Measurements from ENCODE around the gene INPP4A. TPM values are rescaled to one million over a fixed set of nuclear protein-coding genes. Genes with fewer than 3 reads are reported as not detected.

INPP4A gene
- polyA plus RNA-seq, 1 donor from 2014 or later, result 51.4 TPM

- no peak overlapping the region for H3K27ac ChIP-seq (ENCODE audit: low read length)
These were observed 43.1 kb downstream of the INPP4A start for GRCh38 chr2:98487806-98488189.

DNA sequence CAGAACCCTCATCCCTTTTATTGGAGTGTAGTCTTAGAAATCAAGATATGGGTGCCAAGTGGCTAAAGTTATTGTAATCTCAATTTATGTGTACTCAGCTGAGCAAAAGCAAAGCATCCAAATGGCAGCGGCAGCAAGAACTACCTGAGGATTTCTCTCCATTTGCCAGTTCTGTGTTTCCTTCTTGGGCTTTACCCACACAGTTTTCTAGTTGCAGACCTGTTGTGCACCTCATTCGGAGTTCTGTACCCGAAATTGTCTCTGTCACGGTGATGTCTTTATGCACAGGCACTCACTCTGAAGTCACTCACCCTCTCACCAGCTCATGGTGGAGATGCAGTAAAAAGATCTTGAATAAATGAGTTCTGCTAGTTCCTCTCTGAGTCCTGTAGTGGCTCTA is 43.6 kb downstream of the INPP4A start:
- Histone ChIP-seq H3K27ac (ENCODE audit: low read length) (no peak overlapping the region), H2AFZ (ENCODE audit: low read depth, low read length) (no peak overlapping the region), H3K79me2 (replicated peaks; ENCODE audit: insufficient read depth, low read length) (peaks cover 35% of the 10 kb centered on the region), H4K20me1 (ENCODE audit: insufficient read depth) (no peaks in the 10 kb centered on the region), H3K9me3 (ENCODE audit: low read length) (no peaks in the 10 kb centered on the region), H3K27me3 (ENCODE audit: insufficient read depth, low read depth, low read length) (no peaks in the 10 kb centered on the region), H3K4me2 (ENCODE audit: low read length) (no peak overlapping the region), H3K9ac (ENCODE audit: low read length) (no peak overlapping the region), H3K36me3 (ENCODE audit: insufficient read depth, low read length) (no peaks in the 10 kb centered on the region), H3K4me3 (ENCODE audit: low read length) (no peak overlapping the region), H3F3A (ENCODE audit: insufficient read depth, low read length, poor library complexity, severe bottlenecking) (no peaks in the 10 kb centered on the region), H3K9me2 (ENCODE audit: insufficient read depth, low read length) (no peaks in the 10 kb centered on the region)
- no peak for TF ChIP-seq MXI1 (conservative IDR thresholded peaks at IDR 0.05; ENCODE audit: poor library complexity, severe bottlenecking)
- no peak for TF ChIP-seq EZH2 (IDR thresholded peaks at IDR 0.05; ENCODE audit: borderline replicate concordance, insufficient read depth, low read length, poor library complexity, severe bottlenecking)
- TF ChIP-seq, protein P1, sequence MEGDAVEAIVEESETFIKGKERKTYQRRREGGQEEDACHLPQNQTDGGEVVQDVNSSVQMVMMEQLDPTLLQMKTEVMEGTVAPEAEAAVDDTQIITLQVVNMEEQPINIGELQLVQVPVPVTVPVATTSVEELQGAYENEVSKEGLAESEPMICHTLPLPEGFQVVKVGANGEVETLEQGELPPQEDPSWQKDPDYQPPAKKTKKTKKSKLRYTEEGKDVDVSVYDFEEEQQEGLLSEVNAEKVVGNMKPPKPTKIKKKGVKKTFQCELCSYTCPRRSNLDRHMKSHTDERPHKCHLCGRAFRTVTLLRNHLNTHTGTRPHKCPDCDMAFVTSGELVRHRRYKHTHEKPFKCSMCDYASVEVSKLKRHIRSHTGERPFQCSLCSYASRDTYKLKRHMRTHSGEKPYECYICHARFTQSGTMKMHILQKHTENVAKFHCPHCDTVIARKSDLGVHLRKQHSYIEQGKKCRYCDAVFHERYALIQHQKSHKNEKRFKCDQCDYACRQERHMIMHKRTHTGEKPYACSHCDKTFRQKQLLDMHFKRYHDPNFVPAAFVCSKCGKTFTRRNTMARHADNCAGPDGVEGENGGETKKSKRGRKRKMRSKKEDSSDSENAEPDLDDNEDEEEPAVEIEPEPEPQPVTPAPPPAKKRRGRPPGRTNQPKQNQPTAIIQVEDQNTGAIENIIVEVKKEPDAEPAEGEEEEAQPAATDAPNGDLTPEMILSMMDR (IDR thresholded peaks at IDR 0.05; ENCODE audit: poor library complexity, severe bottlenecking), result no peak
- TF ChIP-seq EP300 (conservative IDR thresholded peaks at IDR 0.05; ENCODE audit: poor library complexity, severe bottlenecking), result no peak
- no peak for TF ChIP-seq SMC3 (conservative IDR thresholded peaks at IDR 0.05; ENCODE audit: poor library complexity)
- TF ChIP-seq REST (IDR thresholded peaks at IDR 0.05; ENCODE audit: borderline replicate concordance), result no peak
- TF ChIP-seq TAF1 (IDR thresholded peaks at IDR 0.05; ENCODE audit: low read depth), result no peak
- TF ChIP-seq RAD21 (conservative IDR thresholded peaks at IDR 0.05), result no peak
- TF ChIP-seq POLR2AphosphoS5 (IDR thresholded peaks at IDR 0.05), result no peak

More at GRCh38 chr2:98487806-98488189, 43.1 kb downstream of the INPP4A start:
- TF ChIP-seq EZH2 (IDR thresholded peaks at IDR 0.05; ENCODE audit: borderline replicate concordance, insufficient read depth, low read length, poor library complexity, severe bottlenecking) (no peak), POLR2AphosphoS5 (IDR thresholded peaks at IDR 0.05) (no peak), MXI1 (conservative IDR thresholded peaks at IDR 0.05; ENCODE audit: poor library complexity, severe bottlenecking) (no peak), RAD21 (conservative IDR thresholded peaks at IDR 0.05) (no peak)
- TF ChIP-seq, protein P1 (IDR thresholded peaks at IDR 0.05; ENCODE audit: poor library complexity, severe bottlenecking), result peak; percentile 43
- Histone ChIP-seq H3K79me2 (replicated peaks; ENCODE audit: insufficient read depth, low read length) (peaks cover 35% of the 10 kb centered on the region), H3K4me3 (ENCODE audit: low read length) (no peak overlapping the region), H3K9ac (ENCODE audit: low read length) (no peak overlapping the region), H3K4me2 (ENCODE audit: low read length) (no peak overlapping the region), H3F3A (ENCODE audit: insufficient read depth, low read length, poor library complexity, severe bottlenecking) (no peaks in the 10 kb centered on the region), H4K20me1 (ENCODE audit: insufficient read depth) (no peaks in the 10 kb centered on the region), H2AFZ (ENCODE audit: low read depth, low read length) (no peak overlapping the region), H3K27me3 (ENCODE audit: insufficient read depth, low read depth, low read length) (no peaks in the 10 kb centered on the region), H3K9me2 (ENCODE audit: insufficient read depth, low read length) (no peaks in the 10 kb centered on the region), H3K36me3 (ENCODE audit: insufficient read depth, low read length) (no peaks in the 10 kb centered on the region), H3K9me3 (ENCODE audit: low read length) (no peaks in the 10 kb centered on the region)
